Measurements from ENCODE around the gene POMGNT2.

POMGNT2 gene

GRCh38 chr3:43055806-43056770, 49.8 kb downstream of the POMGNT2 start:
- no peak for TF ChIP-seq CTCF (IDR thresholded peaks at IDR 0.05; ENCODE audit: low read depth, low read length)
- Histone ChIP-seq H3K36me3 (no peaks in the 10 kb centered on the region), H3K27me3 (ENCODE audit: insufficient read depth, low read depth, severe bottlenecking) (no peaks in the 10 kb centered on the region), H3K9me3 (ENCODE audit: severe bottlenecking) (no peaks in the 10 kb centered on the region), H3K4me3 (ENCODE audit: low read depth, low read length) (no peak overlapping the region), H3K27ac (no peak overlapping the region)
- DNase-seq = no peak

- Histone ChIP-seq H3K27me3 (ENCODE audit: insufficient read depth, low read depth, severe bottlenecking) (no peaks in the 10 kb centered on the region), H3K4me3 (ENCODE audit: low read depth, low read length) (no peak overlapping the region), H3K27ac (no peak overlapping the region), H3K36me3 (no peaks in the 10 kb centered on the region), H3K9me3 (ENCODE audit: severe bottlenecking) (peaks cover 2% of the 10 kb centered on the region)
- DNase-seq = no peak
- TF ChIP-seq CTCF (IDR thresholded peaks at IDR 0.05; ENCODE audit: low read depth, low read length) = no peak
Observed at GRCh38 chr3:43055393-43055792, 50.5 kb downstream of the POMGNT2 start.

GRCh38 chr3:43054754-43055153, 51.1 kb downstream of the POMGNT2 start:
- peaks cover 5% of the 10 kb centered on the region for H3K9me3 ChIP-seq (ENCODE audit: severe bottlenecking)
- H3K36me3 ChIP-seq = no peaks in the 10 kb centered on the region
- no peak for TF ChIP-seq CTCF (IDR thresholded peaks at IDR 0.05; ENCODE audit: low read depth, low read length)
- no peak overlapping the region for H3K4me3 ChIP-seq (ENCODE audit: low read depth, low read length)
- no peak for DNase-seq
- H3K27me3 ChIP-seq (ENCODE audit: insufficient read depth, low read depth, severe bottlenecking) = no peaks in the 10 kb centered on the region
- H3K27ac ChIP-seq = no peak overlapping the region

GRCh38 chr3:43053291-43053690, 52.6 kb downstream of the POMGNT2 start:
- no peaks in the 10 kb centered on the region for H3K36me3 ChIP-seq
- TF ChIP-seq CTCF (IDR thresholded peaks at IDR 0.05; ENCODE audit: low read depth, low read length) = no peak
- no peak overlapping the region for H3K27ac ChIP-seq
- H3K4me3 ChIP-seq (ENCODE audit: low read depth, low read length) = no peak overlapping the region
- DNase-seq = no peak
- peaks cover 5% of the 10 kb centered on the region for H3K9me3 ChIP-seq (ENCODE audit: severe bottlenecking)
- no peaks in the 10 kb centered on the region for H3K27me3 ChIP-seq (ENCODE audit: insufficient read depth, low read depth, severe bottlenecking)

- Histone ChIP-seq H3K27me3 (ENCODE audit: insufficient read depth, low read depth, severe bottlenecking) (no peaks in the 10 kb centered on the region), H3K27ac (no peak overlapping the region), H3K4me3 (ENCODE audit: low read depth, low read length) (no peak overlapping the region), H3K9me3 (ENCODE audit: severe bottlenecking) (peaks cover 14% of the 10 kb centered on the region), H3K36me3 (no peaks in the 10 kb centered on the region)
- DNase-seq = no peak
- no peak for TF ChIP-seq CTCF (IDR thresholded peaks at IDR 0.05; ENCODE audit: low read depth, low read length)
Observed at GRCh38 chr3:43048470-43048869, 57.4 kb downstream of the POMGNT2 start.
